Immature natural killer cell (primary cell): ENCODE measurements around the gene LRSAM1. TPM values are rescaled to one million over a fixed set of nuclear protein-coding genes. Genes with fewer than 3 reads are reported as not detected.

Experiments used
- DNase-seq, 3 donors: peaks; one replicate each; pipeline ENCODE4 v3.0.0; 2022; ENCODE audit warnings: mixed read lengths in 1 of 3
- H3K27ac Mint-ChIP-seq, 6 donors: one replicate each; pipeline ENCODE4 v1.8.0; 2020; ENCODE audit warnings: mixed read lengths in 6 of 6, mild to moderate bottlenecking in 5 of 6, inconsistent platforms in 4 of 6, moderate library complexity in 3 of 6
- H3K27me3 Mint-ChIP-seq, 3 donors: one replicate each; pipeline ENCODE4 v1.8.0; 2020 to 2021; ENCODE audit warnings: low read depth in 3 of 3, mild to moderate bottlenecking in 3 of 3, mixed read lengths in 3 of 3, moderate library complexity in 3 of 3, inconsistent platforms in 1 of 3
- H3K36me3 Mint-ChIP-seq, 3 donors: one replicate each; pipeline ENCODE4 v1.8.0; 2020; ENCODE audit warnings: mixed read lengths in 3 of 3, inconsistent platforms in 2 of 3, mild to moderate bottlenecking in 2 of 3
- H3K4me1 Mint-ChIP-seq, 2 donors: one replicate each; pipeline ENCODE4 v1.8.0; 2020; ENCODE audit warnings: inconsistent platforms in 2 of 2, mild to moderate bottlenecking in 2 of 2, mixed read lengths in 2 of 2, moderate library complexity in 1 of 2
- H3K4me3 Mint-ChIP-seq, 5 donors: one replicate each; pipeline ENCODE4 v1.8.0; 2020; ENCODE audit warnings: mild to moderate bottlenecking in 5 of 5, mixed read lengths in 5 of 5, inconsistent platforms in 3 of 5, moderate library complexity in 3 of 5
- H3K9me3 Mint-ChIP-seq, 6 donors: one replicate each; pipeline ENCODE4 v1.8.0; 2020; ENCODE audit warnings: mild to moderate bottlenecking in 6 of 6, mixed read lengths in 6 of 6, inconsistent platforms in 4 of 6, moderate library complexity in 3 of 6
- polyA plus RNA-seq, 3 donors: library from polyadenylated mRNA; unstranded; fragments of 300-500 nt; fragmentation: Illumina TruSeq; gene quantifications; one replicate each; pipeline ENCODE4 v1.2.3, GENCODE V29; 2021

The LRSAM1 gene
- polyA plus RNA-seq, 3 donors from 2014 or later: 2.7 to 6.4 (median 4.4) TPM

DNA sequence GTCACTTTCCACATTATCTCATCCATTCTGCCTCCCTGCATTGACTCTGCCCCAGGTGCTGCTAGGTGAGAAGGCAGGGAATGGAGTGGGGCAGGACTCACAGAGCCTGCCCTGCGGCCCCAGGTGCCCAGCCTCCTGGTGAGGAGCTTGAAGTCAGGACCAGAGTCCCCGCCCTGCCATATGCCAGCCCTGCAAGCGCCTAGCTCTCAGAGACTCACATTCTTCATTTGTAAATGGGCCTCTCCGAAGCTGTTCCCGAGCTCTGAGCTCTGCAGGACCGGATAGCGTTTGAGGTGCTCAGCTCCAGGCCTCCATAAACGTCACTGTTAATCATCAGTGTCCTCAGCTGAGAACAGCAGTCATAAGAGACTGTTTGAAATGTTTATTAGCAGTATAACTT lies 85.7 kb downstream of the LRSAM1 start:
- H3K27me3 Mint-ChIP-seq: peaks cover 0 to 2% (median 0%) of the 10 kb centered on the region in 3 donors
- H3K36me3 Mint-ChIP-seq: no peaks in the 10 kb centered on the region
- no peaks in the 10 kb centered on the region for H3K4me1 Mint-ChIP-seq
- H3K4me3 Mint-ChIP-seq: no peak overlapping the region
- H3K27ac Mint-ChIP-seq: no peak overlapping the region
- H3K9me3 Mint-ChIP-seq: no peaks in the 10 kb centered on the region
- no peak for DNase-seq

DNA sequence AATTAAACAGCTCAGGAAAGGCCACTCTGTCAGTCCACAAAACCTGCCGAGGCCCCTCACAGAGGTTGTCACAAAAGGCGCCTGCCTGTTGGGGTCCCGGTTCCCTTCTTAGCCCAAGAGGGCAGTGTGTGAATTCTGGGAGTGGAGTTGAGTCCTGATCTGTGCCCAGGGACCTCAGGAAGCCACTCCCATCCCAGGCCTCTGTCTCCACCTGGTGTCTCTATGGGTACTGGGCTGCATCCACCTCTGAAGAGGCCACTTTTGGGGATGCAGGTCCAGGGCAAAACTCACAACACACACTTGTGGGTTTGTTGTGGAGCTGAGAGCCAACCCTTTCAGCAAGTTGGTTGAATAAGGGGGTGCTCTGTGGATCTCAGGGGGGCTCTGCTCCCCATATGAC lies 86.5 kb downstream of the LRSAM1 start:
- H3K27ac Mint-ChIP-seq: no peak overlapping the region
- no peaks in the 10 kb centered on the region for H3K36me3 Mint-ChIP-seq

DNA sequence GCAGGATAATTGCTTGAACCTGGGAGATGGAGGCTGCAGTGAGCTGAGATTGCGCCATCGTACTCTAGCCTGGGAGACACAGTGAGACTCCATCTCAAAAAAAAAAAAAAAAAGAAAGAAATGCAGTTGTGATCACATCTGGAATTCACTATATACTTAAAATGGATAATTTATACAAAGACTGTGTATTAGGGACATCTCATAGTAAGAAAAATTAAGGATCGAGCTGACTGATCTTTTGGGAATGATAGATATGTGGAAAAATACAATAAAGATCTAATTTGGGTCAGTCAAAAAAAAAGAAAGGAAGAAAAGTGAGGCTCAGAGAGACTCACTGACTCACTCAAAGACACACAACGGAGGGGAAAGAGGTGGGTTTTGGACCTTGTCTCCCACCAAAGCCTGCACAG lies 87.5 kb downstream of the LRSAM1 start:
- peaks cover 0 to 2% (median 0%) of the 10 kb centered on the region in 3 donors for H3K27me3 Mint-ChIP-seq
- no peak overlapping the region for H3K4me3 Mint-ChIP-seq
- no peaks in the 10 kb centered on the region for H3K4me1 Mint-ChIP-seq
- no peak for DNase-seq
- no peaks in the 10 kb centered on the region for H3K36me3 Mint-ChIP-seq
- no peaks in the 10 kb centered on the region for H3K9me3 Mint-ChIP-seq
- H3K27ac Mint-ChIP-seq: no peak overlapping the region

More for the DNA sequence above, 86.5 kb downstream of the LRSAM1 start:
- H3K9me3 Mint-ChIP-seq: no peaks in the 10 kb centered on the region
- peaks cover 0 to 2% (median 0%) of the 10 kb centered on the region in 3 donors for H3K27me3 Mint-ChIP-seq
- no peak for DNase-seq
- no peak overlapping the region for H3K4me3 Mint-ChIP-seq
- H3K4me1 Mint-ChIP-seq: no peaks in the 10 kb centered on the region

DNA sequence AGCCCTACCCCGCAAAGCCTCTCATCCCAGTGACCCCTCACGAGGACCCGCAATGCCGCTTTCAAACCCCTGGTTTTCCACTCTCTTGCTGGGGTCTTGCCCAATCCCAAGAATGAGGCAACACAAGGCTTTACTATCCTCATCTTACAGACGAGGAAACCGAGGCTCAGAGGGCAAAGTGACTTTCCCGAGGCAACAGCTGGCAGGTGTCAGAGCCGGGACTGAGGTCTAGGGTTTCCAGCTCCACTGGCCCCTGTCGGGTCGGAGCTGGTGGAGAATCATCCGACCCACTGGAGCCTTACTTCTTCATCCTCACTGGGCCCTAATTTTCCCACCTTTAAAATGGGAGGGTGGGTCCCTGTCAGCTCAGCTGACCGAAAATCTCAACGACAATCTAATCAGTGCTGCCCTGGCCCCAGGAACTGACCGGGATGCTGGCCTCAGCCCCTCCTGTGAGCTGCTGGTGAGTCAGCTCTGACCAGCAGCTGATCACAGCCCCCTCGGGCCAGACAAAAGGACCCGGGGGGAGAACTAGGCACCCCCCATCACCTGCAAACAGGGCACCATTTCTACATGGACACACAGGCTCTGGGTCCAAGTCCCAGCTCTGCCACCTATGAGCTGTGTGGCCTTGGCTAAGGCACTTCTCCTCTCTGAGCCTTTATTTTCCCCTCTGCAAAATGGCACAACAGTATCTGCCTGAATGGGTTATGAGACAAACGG lies 88.1 kb downstream of the LRSAM1 start:
- H3K27me3 Mint-ChIP-seq: peaks cover 0 to 2% (median 0%) of the 10 kb centered on the region in 3 donors
- no peaks in the 10 kb centered on the region for H3K4me1 Mint-ChIP-seq
- no peak overlapping the region for H3K27ac Mint-ChIP-seq
- no peak overlapping the region for H3K4me3 Mint-ChIP-seq
- H3K9me3 Mint-ChIP-seq: no peaks in the 10 kb centered on the region
- no peak for DNase-seq
- H3K36me3 Mint-ChIP-seq: no peaks in the 10 kb centered on the region

DNA sequence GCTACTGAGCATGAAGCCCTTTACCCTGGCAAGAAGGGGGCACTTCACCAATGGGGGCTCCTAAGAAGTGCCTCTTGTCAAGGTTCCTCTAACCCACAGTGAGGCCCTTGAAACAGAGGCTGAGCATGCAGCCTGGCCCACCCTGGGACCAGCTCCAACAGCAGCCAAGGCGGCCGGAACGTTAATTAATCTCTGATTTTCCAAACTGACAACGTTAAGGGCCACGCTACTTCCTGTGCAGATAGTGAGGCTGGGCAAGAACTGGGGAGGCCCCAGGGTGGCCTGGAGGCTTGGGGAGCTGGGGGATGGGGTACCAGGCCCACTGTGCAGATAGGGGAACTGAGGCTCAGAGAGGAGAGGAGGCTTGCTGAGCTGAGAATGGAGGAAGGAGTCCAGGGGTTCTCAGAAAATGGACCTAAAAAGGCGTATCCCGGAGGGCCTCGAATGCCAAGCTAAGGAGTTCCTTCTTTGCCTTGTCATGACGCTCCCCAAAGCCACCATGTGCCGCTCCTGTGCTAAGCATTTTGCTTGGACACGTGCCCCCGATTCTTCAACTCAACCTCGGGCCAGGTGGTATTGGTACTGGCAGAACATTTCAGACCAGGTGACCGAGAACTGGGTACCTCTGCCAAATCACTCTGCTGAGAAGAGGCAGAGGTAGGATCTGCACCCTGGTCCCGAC lies 88.8 kb downstream of the LRSAM1 start:
- no peaks in the 10 kb centered on the region for H3K9me3 Mint-ChIP-seq
- no peaks in the 10 kb centered on the region for H3K4me1 Mint-ChIP-seq
- no peaks in the 10 kb centered on the region for H3K36me3 Mint-ChIP-seq
- no peak for DNase-seq
- no peak overlapping the region for H3K4me3 Mint-ChIP-seq
- peaks cover 0 to 2% (median 0%) of the 10 kb centered on the region in 3 donors for H3K27me3 Mint-ChIP-seq
- H3K27ac Mint-ChIP-seq: no peak overlapping the region

DNA sequence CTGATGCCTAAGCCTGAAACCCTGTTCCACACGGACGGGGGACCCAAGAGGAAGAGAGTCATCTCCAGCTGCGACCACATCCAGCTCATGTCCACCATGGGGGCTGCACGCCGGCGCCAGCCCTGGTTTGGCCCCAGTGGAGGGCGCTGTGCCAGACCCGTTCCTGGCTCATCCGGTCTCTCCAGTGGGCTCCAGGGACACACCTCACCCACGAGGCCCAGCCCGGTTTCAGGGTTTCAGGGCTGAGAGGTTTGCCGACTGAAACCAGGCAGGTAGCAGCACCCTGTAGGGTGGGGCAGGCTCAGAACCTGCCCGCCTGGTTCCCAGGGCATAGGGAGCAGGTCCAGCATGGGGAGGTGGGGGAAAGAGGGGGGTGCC lies 89.3 kb downstream of the LRSAM1 start:
- no peak overlapping the region for H3K27ac Mint-ChIP-seq
- no peaks in the 10 kb centered on the region for H3K4me1 Mint-ChIP-seq
- H3K27me3 Mint-ChIP-seq: no peaks in the 10 kb centered on the region
- H3K9me3 Mint-ChIP-seq: no peaks in the 10 kb centered on the region
- no peak overlapping the region for H3K4me3 Mint-ChIP-seq
- H3K36me3 Mint-ChIP-seq: no peaks in the 10 kb centered on the region
- no peak for DNase-seq

DNA sequence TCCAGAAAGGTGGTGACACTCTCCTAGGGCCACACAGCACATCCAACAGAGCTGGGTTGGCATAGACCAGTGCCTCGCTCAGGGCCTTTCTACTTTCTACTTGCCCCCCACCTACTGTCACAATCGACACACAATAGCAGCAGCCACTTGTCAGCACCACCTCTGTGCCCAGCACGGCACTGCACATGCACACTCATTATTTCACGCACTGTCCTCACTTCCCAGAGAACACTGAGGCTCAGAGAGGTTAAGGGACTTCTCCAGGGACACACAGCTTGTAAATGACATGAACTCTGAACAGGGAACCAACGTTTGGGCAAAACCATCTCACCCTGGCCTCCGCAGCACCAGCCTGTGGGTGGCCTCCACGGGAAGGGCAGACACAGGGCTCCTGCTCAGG lies 89.9 kb downstream of the LRSAM1 start:
- no peaks in the 10 kb centered on the region for H3K9me3 Mint-ChIP-seq
- H3K27me3 Mint-ChIP-seq: no peaks in the 10 kb centered on the region
- no peak overlapping the region for H3K27ac Mint-ChIP-seq

DNA sequence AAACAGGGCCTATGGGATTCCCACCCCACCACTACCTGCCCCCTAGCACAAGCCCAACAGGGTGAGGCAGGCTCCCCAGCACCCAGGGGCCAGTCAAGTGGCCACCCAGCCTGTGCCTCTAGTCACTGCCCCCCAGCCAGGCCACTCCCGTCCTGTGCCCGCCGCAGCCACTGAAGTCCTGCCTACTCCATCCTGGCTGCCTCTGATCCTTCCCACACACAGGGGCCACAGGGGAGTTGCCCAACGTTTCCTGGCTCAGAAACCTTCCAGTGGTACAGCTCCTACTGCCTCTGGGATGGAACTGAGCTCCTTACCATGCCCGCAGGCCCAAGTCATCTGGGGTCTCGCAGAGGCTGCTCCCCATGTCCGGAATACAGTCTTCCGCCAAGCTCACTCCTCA lies 90.6 kb downstream of the LRSAM1 start:
- Mint-ChIP-seq H3K27me3 (no peaks in the 10 kb centered on the region), H3K27ac (no peak overlapping the region), H3K4me1 (peaks cover 6 to 7% of the 10 kb centered on the region in 2 donors), H3K36me3 (no peaks in the 10 kb centered on the region), H3K4me3 (no peak overlapping the region), H3K9me3 (no peaks in the 10 kb centered on the region)
- DNase-seq: no peak

More for the DNA sequence above, 89.9 kb downstream of the LRSAM1 start:
- no peak for DNase-seq
- H3K4me3 Mint-ChIP-seq: no peak overlapping the region
- H3K36me3 Mint-ChIP-seq: no peaks in the 10 kb centered on the region
- peaks cover 2% of the 10 kb centered on the region in 2 donors for H3K4me1 Mint-ChIP-seq

DNA sequence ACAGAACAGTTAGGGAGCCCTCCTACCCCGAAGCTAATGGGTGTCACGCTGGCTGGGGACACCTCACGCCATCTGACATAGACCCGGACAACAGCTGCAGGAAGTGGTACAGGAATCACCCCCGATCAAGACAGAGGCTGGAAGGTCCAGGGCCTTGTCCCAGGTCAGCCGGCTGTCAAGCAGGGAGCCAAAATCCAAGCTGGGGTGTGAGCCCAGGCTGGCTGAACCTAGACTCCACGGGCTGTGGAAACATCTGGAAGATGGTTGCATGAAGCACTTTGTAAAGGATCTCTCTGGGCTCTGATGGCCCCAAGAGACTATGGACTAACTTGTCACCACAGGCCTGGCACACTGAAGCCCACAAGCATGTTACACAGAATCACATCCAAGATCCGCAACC lies 91.9 kb downstream of the LRSAM1 start:
- Mint-ChIP-seq H3K27ac (no peak overlapping the region), H3K9me3 (no peaks in the 10 kb centered on the region), H3K4me1 (peaks cover 7% of the 10 kb centered on the region in 2 donors), H3K4me3 (no peak overlapping the region), H3K36me3 (no peaks in the 10 kb centered on the region), H3K27me3 (no peaks in the 10 kb centered on the region)
- no peak for DNase-seq

DNA sequence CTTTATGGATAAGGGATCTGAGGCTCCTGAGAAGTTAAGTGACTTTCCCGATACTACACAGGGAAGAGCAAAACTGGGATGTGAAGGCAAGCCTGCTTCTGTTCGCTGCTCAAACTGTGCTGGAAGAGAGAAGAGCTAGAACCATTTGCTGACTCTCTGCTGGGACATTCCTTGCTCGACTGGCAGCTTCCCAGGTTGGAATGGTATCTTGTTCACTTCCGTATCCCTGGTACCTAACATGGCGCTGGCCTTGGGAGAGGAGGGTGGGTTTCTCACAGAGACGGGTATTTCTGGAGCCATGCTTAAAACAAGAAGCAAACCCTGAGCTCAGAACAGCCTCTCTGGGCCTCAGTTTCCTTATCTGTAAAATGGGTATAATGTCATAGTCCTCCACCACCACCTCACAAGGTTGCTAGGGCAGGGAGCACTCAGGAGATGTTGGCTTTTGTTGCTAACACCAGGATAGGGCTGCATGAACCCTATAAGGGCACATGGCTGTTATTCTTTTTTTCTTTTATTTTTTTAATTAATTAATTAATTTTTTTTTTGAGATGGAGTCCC lies 92.7 kb downstream of the LRSAM1 start:
- Mint-ChIP-seq H3K4me1 (peaks cover 7% of the 10 kb centered on the region in 2 donors), H3K9me3 (no peaks in the 10 kb centered on the region), H3K4me3 (no peak overlapping the region), H3K36me3 (no peaks in the 10 kb centered on the region), H3K27me3 (no peaks in the 10 kb centered on the region), H3K27ac (no peak overlapping the region)
- DNase-seq: no peak

DNA sequence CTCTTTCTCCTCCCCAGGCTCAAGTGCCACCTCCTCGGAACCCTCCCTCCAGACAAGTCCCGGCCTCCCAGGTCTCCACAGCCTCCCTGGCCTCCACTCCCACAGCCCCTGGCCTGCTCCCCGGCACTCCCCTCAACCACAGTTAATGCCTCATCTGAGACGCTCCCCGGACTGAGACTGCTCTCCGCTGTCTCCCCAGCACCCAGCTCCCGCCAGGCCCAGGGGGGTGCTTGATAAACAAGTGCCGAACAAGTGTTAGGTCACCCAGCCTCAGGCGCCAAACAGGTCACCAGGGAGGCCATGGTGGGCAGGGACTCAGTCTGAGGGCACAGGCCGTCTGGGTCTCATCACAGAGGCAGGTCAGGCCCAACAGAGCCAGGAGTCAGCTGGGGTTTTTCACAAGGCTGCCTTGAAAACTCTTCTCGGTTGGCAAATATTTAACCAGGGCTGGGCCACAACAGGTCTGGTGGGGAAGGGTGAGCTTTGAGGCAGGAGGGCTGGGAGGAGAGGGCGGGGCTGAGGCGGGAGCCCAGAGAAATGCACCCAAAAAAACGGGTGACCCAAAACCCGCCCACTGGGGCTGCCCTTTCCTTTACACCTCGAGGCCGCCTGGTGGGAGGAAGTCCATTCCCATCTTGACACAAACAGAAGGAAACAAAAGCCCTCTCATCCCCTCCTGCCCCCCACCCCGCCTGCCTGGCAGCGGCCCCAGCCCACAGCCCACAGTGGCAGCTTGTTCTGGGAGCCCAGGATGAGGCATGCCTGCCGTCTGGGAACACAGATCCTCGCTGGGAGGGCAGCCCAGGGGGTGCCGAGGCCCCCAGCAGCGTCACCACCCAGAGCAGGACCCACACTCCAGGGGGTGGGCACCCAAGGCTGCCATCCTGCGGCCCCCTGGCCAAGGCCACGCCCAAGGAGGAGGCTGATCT lies 94.2 kb downstream of the LRSAM1 start:
- no peaks in the 10 kb centered on the region for H3K36me3 Mint-ChIP-seq
- H3K27me3 Mint-ChIP-seq: no peaks in the 10 kb centered on the region
- no peak overlapping the region for H3K4me3 Mint-ChIP-seq
- H3K9me3 Mint-ChIP-seq: no peaks in the 10 kb centered on the region
- H3K27ac Mint-ChIP-seq: no peak overlapping the region
- peaks cover 7% of the 10 kb centered on the region in 2 donors for H3K4me1 Mint-ChIP-seq
- DNase-seq: no peak

DNA sequence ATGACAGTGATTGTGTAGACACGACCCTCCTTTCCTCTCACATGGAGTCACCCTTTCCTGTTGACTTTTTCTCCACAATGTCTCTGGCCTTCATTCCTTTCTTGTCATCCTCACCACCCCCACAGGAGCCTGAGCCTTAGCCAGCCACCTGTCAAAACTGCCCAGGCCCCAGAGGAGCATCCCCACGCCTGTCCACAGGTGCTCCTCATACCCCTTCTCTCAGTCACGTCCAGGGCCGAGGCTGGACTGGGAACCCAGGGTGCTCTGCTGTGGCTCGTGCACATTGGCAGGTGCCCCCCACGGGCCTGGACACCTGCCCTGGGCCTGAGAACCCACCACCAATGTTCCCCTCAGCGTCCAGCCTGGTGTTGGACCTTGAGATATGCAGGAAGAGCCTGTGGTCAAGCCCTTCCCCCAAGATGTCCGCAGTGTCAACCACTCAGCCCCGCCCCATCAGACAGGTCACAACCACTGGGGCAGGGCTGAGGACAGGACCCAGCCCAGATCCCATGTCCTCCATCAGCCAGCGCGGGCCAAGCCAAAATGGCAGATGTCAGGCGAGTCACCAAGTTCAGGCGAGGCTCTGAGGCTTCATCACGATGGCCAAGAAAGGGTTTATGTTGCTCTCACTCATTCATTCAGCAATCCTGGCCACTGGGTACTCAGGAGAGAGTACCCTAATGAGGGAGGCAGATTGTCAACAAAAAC lies 95.0 kb downstream of the LRSAM1 start:
- H3K27ac Mint-ChIP-seq: peak overlapping the region in 1 of 6 donors; percentile 13
- no peaks in the 10 kb centered on the region for H3K27me3 Mint-ChIP-seq
- H3K36me3 Mint-ChIP-seq: no peaks in the 10 kb centered on the region
- no peak for DNase-seq
- H3K4me3 Mint-ChIP-seq: no peak overlapping the region
- peaks cover 7% of the 10 kb centered on the region in 2 donors for H3K4me1 Mint-ChIP-seq
- H3K9me3 Mint-ChIP-seq: no peaks in the 10 kb centered on the region

DNA sequence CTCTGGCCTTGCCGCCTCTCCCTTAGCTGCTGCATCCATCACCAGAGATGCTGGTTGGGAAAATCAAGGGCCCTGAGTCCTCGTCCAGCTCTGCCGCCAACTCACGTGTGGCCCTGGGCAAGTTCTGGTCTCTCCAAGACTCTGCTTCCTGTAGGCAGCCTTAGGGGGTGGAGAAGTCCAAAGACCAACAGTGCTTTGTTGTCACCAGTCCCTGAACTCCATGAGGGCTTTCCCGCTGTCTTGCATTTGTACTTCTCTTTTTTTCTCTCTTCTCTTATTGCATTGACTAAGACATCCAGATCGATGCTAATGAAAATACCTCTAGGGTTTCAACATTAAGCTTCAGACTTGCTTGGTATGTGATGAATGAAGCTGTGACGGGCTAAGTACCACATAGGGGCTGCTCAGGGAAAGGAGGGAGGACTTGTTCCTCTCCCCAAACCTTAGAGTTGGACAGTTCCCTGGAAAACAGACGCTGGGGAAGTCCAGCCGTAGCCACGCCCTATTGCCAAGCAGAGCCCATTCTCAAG lies 97.1 kb downstream of the LRSAM1 start:
- no peak overlapping the region for H3K4me3 Mint-ChIP-seq
- DNase-seq: no peak
- no peaks in the 10 kb centered on the region for H3K9me3 Mint-ChIP-seq
- H3K27ac Mint-ChIP-seq: no peak overlapping the region
- H3K36me3 Mint-ChIP-seq: no peaks in the 10 kb centered on the region
- H3K27me3 Mint-ChIP-seq: no peaks in the 10 kb centered on the region
- peaks cover 7% of the 10 kb centered on the region in 2 donors for H3K4me1 Mint-ChIP-seq
